ENCODE measurements around the gene TNRC6C.

- TF ChIP-seq NR0B2 (CRISPR knock-in tag; IDR thresholded peaks at IDR 0.05) (no peak), ZNF609 (CRISPR knock-in tag; IDR thresholded peaks at IDR 0.05; ENCODE audit: borderline replicate concordance) (no peak), MAZ (IDR thresholded peaks at IDR 0.05; ENCODE audit: borderline replicate concordance, low read depth, low read length) (no peak), MAZ (CRISPR knock-in tag; IDR thresholded peaks at IDR 0.05; ENCODE audit: low read depth) (no peak), MTA3 (CRISPR knock-in tag; IDR thresholded peaks at IDR 0.05) (no peak), ZNF234 (CRISPR knock-in tag; conservative IDR thresholded peaks at IDR 0.05) (no peak), ATF3 (CRISPR knock-in tag; IDR thresholded peaks at IDR 0.05) (no peak), HBP1 (CRISPR knock-in tag; IDR thresholded peaks at IDR 0.05; ENCODE audit: low read depth) (no peak), DRAP1 (CRISPR knock-in tag; IDR thresholded peaks at IDR 0.05) (no peak), ZNF557 (CRISPR knock-in tag; IDR thresholded peaks at IDR 0.05) (no peak), GATAD2A (CRISPR knock-in tag; IDR thresholded peaks at IDR 0.05) (no peak), PAF1 (CRISPR knock-in tag; IDR thresholded peaks at IDR 0.05) (no peak), PHF8 (CRISPR knock-in tag; IDR thresholded peaks at IDR 0.05) (no peak)
Observed at GRCh38 chr17:77943971-77944370, 14.5 kb upstream of the TNRC6C start.
